OCI-LY7 (cell line): ENCODE measurements around the gene MYCN. TPM values are rescaled to one million over a fixed set of nuclear protein-coding genes. Genes with fewer than 3 reads are reported as not detected.

Experiments used
- BruUV-seq: library from RNA; stranded (reverse); fragments of 400-500 nt; replicated peaks from 2 replicates; lab custom pipeline; 2021; lab: Mats Ljungman, UMichigan
- CTCF ChIA-PET: fragments of 300-600 bp; sonication (Branson Sonifier 250); formaldehyde crosslinking; loops from one replicate; lab custom pipeline; 2022; ENCODE audit warnings: antibody characterized with exemption; ENCODE audit not compliant: unreplicated experiment; lab: Charles Lee
- POLR2A ChIA-PET: fragments of 300-600 bp; sonication (Branson Sonifier 250); formaldehyde crosslinking; loops from one replicate; lab custom pipeline; 2022; ENCODE audit warnings: antibody characterized with exemption; lab: Charles Lee
- DNase-seq: peaks from one replicate; pipeline ENCODE4 v3.0.0-alpha.2; 2015; ENCODE audit warnings: low spot score
- H2AFZ ChIP-seq: fragments of 200-600 bp; sonication (generic), shearing (Covaris generic); 2 replicates; pipeline ENCODE4 v1.6.1; 2014; ENCODE audit warnings: mild to moderate bottlenecking, antibody characterized with exemption, low read length, moderate library complexity
- H3K27ac ChIP-seq: fragments of 200-600 bp; sonication (generic); 2 replicates; pipeline ENCODE4 v1.5.1; 2014; ENCODE audit warnings: mixed run types, low read depth, mild to moderate bottlenecking, moderate library complexity, low read length, inconsistent platforms; ENCODE audit not compliant: poor library complexity, severe bottlenecking
- H3K36me3 ChIP-seq: fragments of 200-600 bp; sonication (generic); 2 replicates; pipeline ENCODE4 v1.6.1; 2014; ENCODE audit warnings: mild to moderate bottlenecking, antibody characterized with exemption, low read length, moderate library complexity, mixed read lengths; ENCODE audit not compliant: insufficient read depth
- H3K4me1 ChIP-seq: fragments of 200-600 bp; sonication (generic); 2 replicates; pipeline ENCODE4 v1.5.1; 2014; ENCODE audit warnings: mild to moderate bottlenecking, low read length; ENCODE audit not compliant: insufficient read depth, poor library complexity, severe bottlenecking
- H3K4me2 ChIP-seq: fragments of 200-600 bp; sonication (generic); 2 replicates; pipeline ENCODE4 v1.6.1; 2014; ENCODE audit warnings: mild to moderate bottlenecking, low read length
- H3K4me3 ChIP-seq: fragments of 200-600 bp; sonication (generic); 2 replicates; pipeline ENCODE4 v1.5.1; 2014; ENCODE audit warnings: mild to moderate bottlenecking, low read depth, low read length; ENCODE audit not compliant: poor library complexity, severe bottlenecking
- H3K79me2 ChIP-seq: fragments of 200-600 bp; sonication (generic); 2 replicates; pipeline ENCODE4 v1.6.1; 2016; ENCODE audit warnings: low read depth, mild to moderate bottlenecking, low read length, moderate library complexity, mixed read lengths; ENCODE audit not compliant: insufficient read depth
- H3K9me2 ChIP-seq: fragments of 200-600 bp; sonication (generic); 2 replicates; pipeline ENCODE4 v1.6.1; 2016; ENCODE audit warnings: mild to moderate bottlenecking, low read length, mixed read lengths; ENCODE audit not compliant: insufficient read depth
- H3K9me3 ChIP-seq: fragments of 200-600 bp; sonication (generic); 2 replicates; pipeline ENCODE4 v1.6.1; 2014; ENCODE audit warnings: mild to moderate bottlenecking, mixed run types, low read length, mixed read lengths
- H4K20me1 ChIP-seq: fragments of 200-600 bp; sonication (generic); 2 replicates; pipeline ENCODE4 v1.6.1; 2014; ENCODE audit warnings: mild to moderate bottlenecking, antibody characterized with exemption, low read length, moderate library complexity, mixed read lengths; ENCODE audit not compliant: insufficient read depth
- CTCF ChIP-seq: fragments of 200-600 bp; sonication (generic); conservative IDR thresholded peaks from 2 replicates; pipeline ENCODE4 v1.5.1; 2014; ENCODE audit warnings: mild to moderate bottlenecking, antibody characterized with exemption, low read length, moderate library complexity, mixed read lengths
- EZH2phosphoT487 ChIP-seq: fragments of 200-600 bp; sonication (generic); IDR thresholded peaks from 2 replicates; pipeline ENCODE4 v1.6.1; 2018; ENCODE audit warnings: low read depth, borderline replicate concordance, mild to moderate bottlenecking, mixed run types, antibody characterized with exemption, low read length, moderate library complexity, mixed read lengths
- intact Hi-C: fragments of 100-400 bp; cut with micrococcal nuclease; formaldehyde crosslinking; loops from one replicate; pipeline ENCODE4 v1.10.0; 2022; ENCODE audit not compliant: unreplicated experiment
- total RNA-seq, 2 experiments: library from RNA; depleted of rRNA in 1 of 2; stranded (reverse); fragments of >200 nt in 1 of 2; shearing (Covaris generic) in 1 of 2; gene quantifications; 2 replicates each; pipeline ENCODE4 v1.2.3, GENCODE V29; 2014 to 2022

The MYCN gene
- total RNA-seq, 2 experiments from 2014 or later = not detected

GRCh38 chr2:15893689-15894480 is 46.5 kb upstream of the MYCN start:
- DNase-seq = no peak
- H3K79me2 ChIP-seq = no peaks in the 10 kb centered on the region
- 0 out of 2 replicates have a peak, but pooled peaks cover 4% of the 10 kb centered on the region for H3K9me3 ChIP-seq
- H3K4me2 ChIP-seq = no peak overlapping the region
- H3K36me3 ChIP-seq = no peaks in the 10 kb centered on the region
- BruUV-seq = no TSS peak
- H4K20me1 ChIP-seq = no peaks in the 10 kb centered on the region
- CTCF ChIA-PET = no interaction called here
- H3K4me3 ChIP-seq = no peak overlapping the region
- H2AFZ ChIP-seq = no peak overlapping the region
- H3K4me1 ChIP-seq = no peaks in the 10 kb centered on the region
- no peak overlapping the region for H3K27ac ChIP-seq
- POLR2A ChIA-PET = interaction anchor here (0.6 kb wide), 1 partner anchor 42 kb away, joined by 4 read pairs; no protein-coding TSS in a partner anchor
- intact Hi-C loops = no loop called here
- no peak for TF ChIP-seq CTCF
- TF ChIP-seq EZH2phosphoT487 = no peak
- H3K9me2 ChIP-seq = no peaks in the 10 kb centered on the region

- ChIA-PET POLR2A (interaction anchor here (0.6 kb wide), 1 partner anchor 41 kb away, joined by 4 read pairs; no protein-coding TSS in a partner anchor), CTCF (no interaction called here)
- no peak overlapping the region for H3K4me2 ChIP-seq
- intact Hi-C loops = no loop called here
- H3K4me1 ChIP-seq = no peaks in the 10 kb centered on the region
- H3K79me2 ChIP-seq = no peaks in the 10 kb centered on the region
- TF ChIP-seq EZH2phosphoT487 = no peak
- TF ChIP-seq CTCF = no peak
- no TSS peak for BruUV-seq
- DNase-seq = no peak
- no peaks in the 10 kb centered on the region for H4K20me1 ChIP-seq
- H3K36me3 ChIP-seq = no peaks in the 10 kb centered on the region
- H3K27ac ChIP-seq = no peak overlapping the region
- H3K4me3 ChIP-seq = no peak overlapping the region
- H3K9me3 ChIP-seq = 0 out of 2 replicates have a peak, but pooled peaks cover 4% of the 10 kb centered on the region
- H3K9me2 ChIP-seq = no peaks in the 10 kb centered on the region
- no peak overlapping the region for H2AFZ ChIP-seq
These were observed 45.7 kb upstream of the MYCN start for GRCh38 chr2:15894481-15895144.
